ENCODE results near the gene TUBA1B.
"Not testable (repeated sequence)": the region's sequence is repeated elsewhere in the genome, so short reads cannot be mapped to it uniquely, and the experiment has no call there.

Gene TUBA1B

GRCh38 chr12:49131051-49131893, at the start of gene TUBA1B:
Gene TUBA1B (minus strand): TSS chr12:49131395. CDS start chr12:49131300, 95 bp downstream.
- DNase-seq, result peak; percentile 97

GRCh38 chr12:49174218-49174617, 43.0 kb upstream of the TUBA1B start:
- DNase-seq, result no peak

GRCh38 chr12:49170924-49171323, 39.7 kb upstream of the TUBA1B start:
- no peak for DNase-seq

GRCh38 chr12:49165114-49165513, 33.9 kb upstream of the TUBA1B start:
- DNase-seq, result no peak

GRCh38 chr12:49161901-49162300, 30.7 kb upstream of the TUBA1B start:
- not testable (repeated sequence) for DNase-seq

GRCh38 chr12:49161092-49161795, 30.0 kb upstream of the TUBA1B start:
- DNase-seq, result no peak

GRCh38 chr12:49160399-49160798, 29.2 kb upstream of the TUBA1B start:
- DNase-seq, result no peak

GRCh38 chr12:49154221-49154620, 23.0 kb upstream of the TUBA1B start:
- no peak for DNase-seq

GRCh38 chr12:49147384-49147783, 16.2 kb upstream of the TUBA1B start:
- DNase-seq, result no peak

GRCh38 chr12:49146406-49146805, 15.2 kb upstream of the TUBA1B start:
- no peak for DNase-seq

- DNase-seq, result no peak
These were observed 13.2 kb upstream of the TUBA1B start for GRCh38 chr12:49144384-49144783.

- DNase-seq, result no peak
These were observed 7.8 kb upstream of the TUBA1B start for GRCh38 chr12:49138999-49139398.

GRCh38 chr12:49138587-49138986, 7.4 kb upstream of the TUBA1B start:
- no peak for DNase-seq

GRCh38 chr12:49137476-49137875, 6.3 kb upstream of the TUBA1B start:
- DNase-seq, result no peak

GRCh38 chr12:49136997-49137396, 5.8 kb upstream of the TUBA1B start:
- not testable (repeated sequence) for DNase-seq

- DNase-seq, result no peak
These were observed 2.4 kb upstream of the TUBA1B start for GRCh38 chr12:49133590-49133989.

GRCh38 chr12:49133014-49133413, 1.8 kb upstream of the TUBA1B start:
- DNase-seq, result no peak

- DNase-seq, result no peak
These were observed 783 bp upstream of the TUBA1B start for GRCh38 chr12:49131894-49132461.

GRCh38 chr12:49130151-49131050, 794 bp downstream of the TUBA1B start:
- peak; percentile 97 for DNase-seq

GRCh38 chr12:49129332-49130150, 1.7 kb downstream of the TUBA1B start:
- DNase-seq, result no peak

- DNase-seq, result not testable (repeated sequence)
These were observed 3.2 kb downstream of the TUBA1B start for GRCh38 chr12:49127971-49128370.
